Measurements from ENCODE around the gene ARFRP1.
A peak's percentile ranks its signal among the peaks of the same experiment; 100 is the strongest.
"Not testable (repeated sequence)": the region's sequence is repeated elsewhere in the genome, so short reads cannot be mapped to it uniquely, and the experiment has no call there.

Gene ARFRP1

GRCh38 chr20:63732118-63733095 lies 24.6 kb upstream of the ARFRP1 start:
- no peak for DNase-seq

DNA sequence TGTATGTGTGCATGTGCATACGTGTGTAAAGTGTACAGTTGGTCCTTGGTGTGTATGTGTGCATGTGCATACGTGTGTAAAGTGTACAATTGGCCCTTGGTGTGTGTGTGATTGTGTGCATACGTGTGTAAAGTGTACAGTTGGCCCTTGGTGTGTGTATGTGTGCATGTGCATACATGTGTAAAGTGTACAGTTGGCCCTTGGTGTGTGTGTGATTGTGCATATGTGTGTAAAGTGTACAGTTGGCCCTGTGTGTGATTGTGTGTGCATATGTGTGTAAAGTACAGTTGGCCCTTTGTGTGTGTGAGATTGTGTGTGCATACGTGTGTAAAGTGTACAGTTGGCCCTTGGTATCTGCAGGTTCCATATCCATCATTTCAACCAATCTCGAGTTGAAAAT lies 23.6 kb upstream of the ARFRP1 start:
- no peak for DNase-seq

DNA sequence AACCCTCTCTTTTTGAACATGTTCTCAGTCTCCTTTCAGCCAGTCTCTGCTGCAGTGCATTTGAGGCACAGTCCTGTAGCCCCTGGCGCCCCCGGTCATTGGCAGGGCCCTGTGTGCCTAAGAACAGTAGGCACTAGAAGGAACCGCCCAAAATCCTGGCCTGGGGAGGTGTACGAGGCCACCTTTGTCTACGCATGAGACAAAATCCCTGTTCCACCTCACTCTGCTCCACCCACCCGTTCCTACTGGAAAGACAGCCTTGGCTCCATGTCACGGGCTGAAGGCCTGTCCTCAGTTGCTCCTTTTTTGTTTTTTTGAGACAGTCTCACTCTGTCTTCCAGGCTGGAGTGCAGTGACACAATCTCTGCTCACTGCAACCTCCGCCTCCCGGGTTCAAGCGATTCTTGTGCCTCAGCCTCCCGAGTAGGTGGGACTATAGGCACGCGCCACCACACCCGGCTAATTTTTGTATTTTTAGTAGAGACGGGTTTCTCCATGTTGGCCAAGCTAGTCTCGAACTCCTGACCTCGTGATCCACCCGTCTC lies 22.5 kb upstream of the ARFRP1 start:
- not testable (repeated sequence) for DNase-seq

DNA sequence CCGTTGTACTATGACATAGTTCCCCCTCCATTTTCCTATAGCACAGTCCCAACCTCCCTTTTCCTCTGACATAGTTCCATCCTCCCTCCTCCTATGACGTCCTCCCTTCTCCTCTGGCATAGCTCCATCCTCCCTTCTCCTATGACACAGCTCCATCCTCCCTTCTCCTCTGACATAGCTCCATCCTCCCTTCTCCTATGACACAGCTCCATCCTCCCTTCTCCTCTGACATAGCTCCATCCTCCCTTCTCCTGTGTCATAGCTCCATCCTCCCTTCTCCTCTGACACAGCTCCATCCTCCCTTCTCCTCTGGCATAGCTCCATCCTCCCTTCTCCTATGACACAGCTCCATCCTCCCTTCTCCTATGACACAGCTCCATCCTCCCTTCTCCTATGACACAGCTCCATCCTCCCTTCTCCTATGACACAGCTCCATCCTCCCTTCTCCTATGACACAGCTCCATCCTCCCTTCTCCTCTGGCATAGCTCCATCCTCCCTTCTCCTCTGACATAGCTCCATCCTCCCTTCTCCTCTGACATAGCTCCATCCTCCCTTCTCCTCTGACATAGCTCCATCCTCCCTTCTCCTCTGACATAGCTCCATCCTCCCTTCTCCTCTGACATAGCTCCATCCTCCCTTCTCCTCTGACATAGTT lies 15.3 kb upstream of the ARFRP1 start:
- not testable (repeated sequence) for DNase-seq

GRCh38 chr20:63718996-63719395 lies 11.2 kb upstream of the ARFRP1 start:
- no peak for DNase-seq

- no peak for DNase-seq
Measured at GRCh38 chr20:63714858-63715257, 7.1 kb upstream of the ARFRP1 start.

- DNase-seq: no peak
Measured at GRCh38 chr20:63712191-63712590, 4.4 kb upstream of the ARFRP1 start.

- no peak for DNase-seq
Measured at GRCh38 chr20:63711085-63711645, 3.4 kb upstream of the ARFRP1 start.

DNA sequence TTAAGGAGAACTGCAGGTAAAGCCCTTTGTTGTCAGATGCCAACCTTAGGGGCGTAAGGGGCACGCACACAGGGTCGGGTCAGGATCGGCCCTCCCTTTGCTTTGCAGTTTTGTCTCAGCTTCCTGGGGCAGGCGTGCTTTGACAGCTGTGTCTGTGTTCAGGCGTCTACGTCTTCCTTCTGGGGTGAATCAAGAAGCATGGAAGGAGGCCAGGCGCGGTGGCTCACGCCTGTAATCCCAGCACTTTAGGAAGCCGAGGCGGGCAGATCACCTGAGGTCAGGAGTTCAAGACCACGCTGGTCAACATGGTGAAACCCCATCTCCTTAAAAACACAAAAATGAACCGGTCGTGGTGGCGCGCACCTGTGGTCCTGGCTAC lies 1.4 kb upstream of the ARFRP1 start:
- DNase-seq: no peak

DNA sequence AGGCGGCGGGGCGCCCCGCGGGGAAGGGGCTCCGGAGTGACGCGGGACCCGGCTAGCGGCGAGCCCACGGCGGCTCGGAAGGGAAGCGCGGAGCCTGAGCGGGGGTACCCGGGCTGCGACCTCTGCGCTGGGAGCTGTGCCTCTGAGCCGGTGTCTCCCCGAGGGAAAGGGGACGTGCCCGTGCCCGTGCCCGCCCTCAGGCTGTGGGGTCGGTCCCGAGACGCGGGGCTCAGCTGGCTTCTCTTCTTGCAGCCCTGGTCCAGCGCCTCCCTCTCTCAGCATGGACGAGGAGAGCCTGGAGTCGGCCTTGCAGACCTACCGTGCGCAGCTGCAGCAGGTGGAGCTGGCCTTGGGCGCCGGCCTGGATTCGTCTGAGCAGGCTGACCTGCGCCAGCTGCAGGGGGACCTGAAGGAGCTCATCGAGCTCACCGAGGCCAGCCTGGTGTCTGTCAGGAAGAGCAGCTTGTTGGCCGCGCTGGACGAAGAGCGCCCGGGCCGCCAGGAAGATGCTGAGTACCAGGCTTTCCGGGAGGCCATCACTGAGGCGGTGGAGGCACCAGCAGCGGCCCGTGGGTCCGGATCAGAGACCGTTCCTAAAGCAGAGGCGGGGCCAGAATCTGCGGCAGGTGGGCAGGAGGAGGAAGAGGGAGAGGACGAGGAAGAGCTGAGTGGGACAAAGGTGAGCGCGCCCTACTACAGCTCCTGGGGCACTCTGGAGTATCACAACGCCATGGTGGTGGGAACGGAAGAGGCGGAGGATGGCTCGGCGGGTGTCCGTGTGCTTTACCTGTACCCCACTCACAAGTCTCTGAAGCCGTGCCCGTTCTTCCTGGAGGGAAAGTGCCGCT lies 749 bp upstream of the ARFRP1 start:
- DNase-seq: no peak

DNA sequence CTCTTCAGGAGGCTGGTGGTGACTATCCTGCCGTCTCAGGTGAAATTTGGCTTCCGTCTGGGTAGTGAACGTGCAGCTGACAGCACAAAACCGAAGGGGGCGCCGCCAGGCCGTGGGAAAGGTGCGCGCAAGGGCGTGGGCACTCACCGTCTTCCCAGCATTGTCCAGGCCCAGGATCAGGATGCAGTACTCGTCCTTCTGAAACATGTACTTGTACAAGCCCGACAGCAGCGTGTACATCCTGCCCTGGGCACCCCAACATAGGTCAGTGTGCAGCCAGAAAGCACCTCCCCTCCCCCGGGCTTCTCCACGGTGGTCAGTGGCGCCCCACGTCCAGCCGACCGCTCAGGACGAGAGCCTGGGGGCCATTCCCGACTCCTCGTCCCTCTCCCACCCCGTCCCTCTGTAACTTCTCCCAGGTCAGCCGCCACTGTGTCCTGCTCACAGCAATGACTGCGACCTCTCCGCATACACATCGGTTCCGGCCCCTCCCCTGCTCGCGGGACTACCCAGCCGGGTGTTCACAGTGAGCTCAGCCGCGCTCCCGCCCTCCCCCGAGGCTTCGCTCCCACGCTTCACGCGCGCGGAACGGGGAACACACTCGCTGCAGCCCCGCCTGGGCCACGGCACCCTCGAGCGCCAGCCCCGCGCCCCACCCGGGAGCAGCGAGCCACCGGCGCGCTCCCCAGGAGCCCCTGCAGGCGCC lies 771 bp downstream of the ARFRP1 start:
- DNase-seq: peak; percentile 67

DNA sequence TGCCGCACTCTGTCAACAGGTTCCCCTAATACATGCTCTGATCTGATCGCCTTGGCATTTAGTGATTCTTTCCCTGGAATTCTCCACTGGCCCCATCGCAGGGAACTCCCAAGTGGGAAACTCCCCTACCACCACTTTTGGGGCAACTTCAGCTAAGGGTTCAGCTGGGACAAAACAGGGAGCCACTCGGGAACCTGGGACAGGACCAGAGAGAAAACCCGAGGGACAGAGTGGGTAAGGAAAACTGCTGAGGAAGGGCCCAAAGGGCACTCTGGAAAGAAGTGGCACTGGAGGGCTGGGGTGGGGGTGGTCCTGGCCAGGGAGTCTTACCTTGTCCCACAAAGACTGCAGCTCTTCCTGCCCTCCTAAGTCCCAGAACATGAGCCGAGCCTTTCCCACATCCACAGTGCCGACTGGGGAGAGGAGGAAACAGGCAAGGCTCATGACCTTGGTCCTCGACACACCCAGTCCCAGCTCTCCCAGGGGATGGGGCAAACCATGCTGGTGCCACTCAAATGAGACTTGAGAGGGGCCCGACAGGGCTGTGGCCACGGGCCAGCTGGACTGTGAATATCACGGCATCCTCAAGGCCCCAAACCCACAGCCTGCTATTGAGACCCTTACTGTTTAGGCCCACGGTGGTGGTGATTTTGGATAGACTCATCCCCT lies 1.6 kb downstream of the ARFRP1 start:
- DNase-seq: no peak

GRCh38 chr20:63705232-63706026 lies 2.3 kb downstream of the ARFRP1 start:
- no peak for DNase-seq

DNA sequence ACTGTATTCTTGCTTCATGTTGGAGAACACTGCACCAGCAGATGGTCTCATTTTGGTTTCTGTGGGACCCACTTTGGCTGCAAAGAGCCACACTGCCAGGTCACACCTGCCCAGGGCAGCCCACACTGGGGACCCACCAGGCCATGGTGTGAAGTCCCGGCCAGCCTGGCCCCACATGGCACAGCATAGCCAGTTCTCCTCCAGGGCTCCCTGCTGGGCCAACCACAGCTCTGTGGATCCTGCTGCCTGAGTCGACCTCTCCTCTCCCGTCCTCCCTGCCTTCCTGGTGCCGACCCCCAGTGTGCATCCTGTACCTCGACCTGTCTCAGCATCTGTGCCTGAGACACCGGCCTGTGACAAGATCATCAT lies 3.0 kb downstream of the ARFRP1 start:
- no peak for DNase-seq

DNA sequence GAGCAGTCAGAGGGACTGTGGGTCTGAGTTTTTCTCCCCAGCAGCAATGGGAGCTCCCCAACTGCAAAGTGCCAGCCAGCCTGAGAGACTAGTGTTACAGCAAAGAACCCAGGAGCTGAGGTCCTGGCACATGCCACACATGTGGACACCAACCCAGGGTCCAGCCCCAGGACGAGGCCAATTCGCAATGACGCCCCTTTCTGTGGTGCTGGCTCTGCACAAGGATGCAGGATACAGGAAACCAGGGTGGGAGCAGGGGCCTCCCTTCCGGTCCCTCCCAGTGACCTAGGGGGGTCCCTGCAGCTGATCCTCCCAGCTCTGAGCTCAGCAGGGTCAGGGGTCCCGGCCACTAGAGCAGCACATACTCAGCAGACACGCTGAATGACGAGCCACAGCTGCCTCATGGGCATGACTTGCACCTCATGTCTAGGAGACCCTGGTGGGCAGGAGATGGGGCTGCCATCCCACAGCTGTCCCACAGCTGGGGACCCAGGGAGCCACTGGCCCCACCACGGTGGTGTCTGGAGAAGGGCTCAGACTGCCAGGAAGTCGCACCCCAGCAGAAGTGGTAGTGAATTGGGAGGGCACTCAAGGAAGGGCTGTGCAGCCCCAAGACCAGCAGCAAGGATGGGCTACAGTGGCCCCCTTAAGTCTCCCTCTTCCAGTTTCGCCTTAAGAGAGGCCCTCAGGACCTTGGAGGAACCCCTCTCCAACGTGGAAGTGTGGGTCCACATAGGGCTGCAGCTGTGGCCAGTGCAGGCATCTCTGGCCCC lies 3.6 kb downstream of the ARFRP1 start:
- DNase-seq: no peak

GRCh38 chr20:63703471-63703975 lies 4.3 kb downstream of the ARFRP1 start:
- no peak for DNase-seq

DNA sequence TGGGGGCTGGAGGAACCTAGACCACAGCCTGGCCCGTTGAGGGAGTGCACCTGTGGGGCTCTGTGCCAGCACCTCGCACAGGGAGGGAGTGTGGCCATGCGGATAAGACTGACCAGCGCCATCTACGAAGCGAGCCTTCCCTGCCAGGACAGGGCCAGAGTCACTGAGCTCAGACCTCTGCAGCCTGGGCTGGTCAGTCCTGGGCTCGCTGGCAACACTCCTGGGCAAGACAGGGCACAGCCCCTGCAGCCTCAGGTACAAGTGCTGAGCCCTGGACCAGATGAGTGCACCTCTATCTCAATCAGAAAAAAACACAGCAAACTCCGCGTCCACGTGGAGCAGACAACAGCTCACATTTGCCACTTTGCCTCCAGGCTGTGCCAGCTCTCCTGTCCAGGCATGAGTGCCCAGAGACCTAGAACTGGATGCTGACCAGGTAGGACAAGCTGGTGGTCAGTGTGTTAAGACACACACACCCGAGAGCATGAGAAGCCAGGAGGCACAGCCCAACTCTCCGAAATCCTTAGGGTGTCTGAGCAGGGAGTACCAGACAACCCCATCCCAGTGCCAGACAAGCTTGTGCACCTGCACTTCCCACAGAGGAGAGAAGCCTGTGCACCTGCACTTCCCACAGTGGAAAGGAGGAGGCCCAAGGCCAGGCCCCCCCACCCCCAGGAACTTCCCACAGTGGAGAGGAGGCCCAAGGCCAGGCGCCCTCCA lies 4.9 kb downstream of the ARFRP1 start:
- no peak for DNase-seq

DNA sequence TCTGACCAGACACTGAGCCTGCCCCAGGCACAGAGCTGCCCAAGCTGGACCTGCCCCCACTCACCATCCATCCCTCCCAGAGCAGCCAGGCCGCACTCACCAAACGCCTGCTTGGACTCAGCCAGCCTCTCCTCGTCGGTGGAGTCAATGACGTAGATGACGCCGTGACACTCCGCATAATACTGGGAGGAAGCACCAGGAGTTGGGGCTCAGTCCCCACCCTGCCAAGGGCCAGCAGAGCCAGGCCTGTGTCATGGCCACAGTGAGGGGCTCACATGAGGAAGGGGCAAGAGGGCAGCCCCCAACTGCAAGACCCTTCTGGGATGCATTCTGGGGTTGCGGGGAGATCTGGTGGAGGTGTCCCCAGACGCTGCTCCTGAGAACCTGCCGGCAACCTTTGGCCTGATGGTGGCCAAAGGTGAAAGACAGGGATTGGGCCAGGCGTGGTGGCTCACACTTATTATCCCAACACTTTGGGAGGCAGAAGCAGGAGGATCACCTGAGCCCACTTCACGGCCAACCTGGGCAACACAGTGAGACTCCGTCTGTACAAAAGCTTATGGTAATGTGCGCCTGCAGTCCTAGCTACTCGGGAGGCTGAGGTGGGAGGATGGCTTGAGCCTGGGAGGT lies 5.6 kb downstream of the ARFRP1 start:
- DNase-seq: no peak
